Right cardiac atrium (tissue), 5 donors: ENCODE results near the gene GPR141. TPM values are rescaled to one million over a fixed set of nuclear protein-coding genes. Genes with fewer than 3 reads are reported as not detected.

ENCODE experiments used
- ATAC-seq, 2 donors: fragments of 200-7000 bp; cut with Tn5 transposase; one replicate each; pipeline versions ENCODE4 v1.8.0 to v1.9.1; 2020; ENCODE audit warnings: moderate library complexity in 2 of 2, mild to moderate bottlenecking in 1 of 2
- DNase-seq, 3 donors: peaks; one replicate each; pipeline ENCODE4 v3.0.0-alpha.2; 2020
- H3K27ac ChIP-seq: one replicate; pipeline ENCODE4 v1.5.1; 2013; ENCODE audit warnings: mild to moderate bottlenecking, low read length, control low read depth, moderate library complexity
- H3K27me3 ChIP-seq: one replicate; pipeline ENCODE4 v1.6.1; 2013; ENCODE audit not compliant: control insufficient read depth, insufficient read depth
- H3K4me1 ChIP-seq: one replicate; pipeline ENCODE4 v1.6.1; 2013; ENCODE audit warnings: low read length; ENCODE audit not compliant: control insufficient read depth, insufficient read depth
- H3K4me3 ChIP-seq: one replicate; pipeline ENCODE4 v1.5.1; 2013; ENCODE audit warnings: low read length, control low read depth
- H3K9me3 ChIP-seq: one replicate; pipeline ENCODE4 v1.6.1; 2013; ENCODE audit warnings: low read length; ENCODE audit not compliant: control insufficient read depth
- WGBS: extraction: QIAGEN DNeasy Blood & Tissue Kit; methylation state at CpG from one replicate; pipeline ENCODE4 v1.1.7; 2013; 5-methylcytosine and 5-hydroxymethylcytosine counted together
- intact Hi-C, 4 donors: fragments of 100-400 bp; cut with DNase I; formaldehyde crosslinking; loops; one replicate each; pipeline versions ENCODE4 v1.11.0 to v1.14.0; 2022 to 2023
- polyA plus RNA-seq: library from polyadenylated mRNA; stranded (reverse); fragments of 200-250 nt; gene quantifications from one replicate; pipeline ENCODE4 v1.2.3, GENCODE V29; 2013
- total RNA-seq, 4 donors: library from RNA; stranded (reverse); fragmentation: NEBNext Ultra II Directional; extraction: Animal tissue kit (Norgen Biotek cat#: 25700); gene quantifications; one replicate each; pipeline ENCODE4 v1.2.1, GENCODE V29; 2021
- donor health status: healthy with polysubstance abuse.
- donor health status: DM: no; HTN: yes; CAD: no.
- donor health status: DM: no; HTN: no; CAD: no.
- donor health status: DM: no; HTN: yes; CAD: no; lungs with severe emphysema.
- donor health status: DM: yes; HTN: yes; CAD: no.

GPR141 gene
- total and polyA plus RNA-seq, 5 donors = 0.66 to 0.79 TPM; not detected in 3

GRCh38 chr7:37732888-37733287 is 49.3 kb downstream of the GPR141 start:
- intact Hi-C loops = no loop called here
- Histone ChIP-seq H3K4me1 (peaks cover 2% of the 10 kb centered on the region), H3K27me3 (no peaks in the 10 kb centered on the region), H3K27ac (no peak overlapping the region), H3K4me3 (no peak overlapping the region), H3K9me3 (no peaks in the 10 kb centered on the region)
- WGBS = 91% methylated on average over 2 of the region's 2 CpGs
- ATAC-seq = no peak
- DNase-seq = no peak

GRCh38 chr7:37735196-37735595 is 51.6 kb downstream of the GPR141 start:
- H3K9me3 ChIP-seq = no peaks in the 10 kb centered on the region
- no peaks in the 10 kb centered on the region for H3K27me3 ChIP-seq
- intact Hi-C loops = no loop called here
- no peak for ATAC-seq
- H3K4me3 ChIP-seq = no peak overlapping the region
- DNase-seq = no peak
- no peaks in the 10 kb centered on the region for H3K4me1 ChIP-seq
- H3K27ac ChIP-seq = no peak overlapping the region

GRCh38 chr7:37738321-37738720 is 54.8 kb downstream of the GPR141 start:
- ATAC-seq (no peak), DNase-seq (no peak)
- H3K4me1 ChIP-seq = no peaks in the 10 kb centered on the region
- intact Hi-C loops = no loop called here
- H3K4me3 ChIP-seq = no peak overlapping the region
- H3K9me3 ChIP-seq = no peaks in the 10 kb centered on the region
- H3K27me3 ChIP-seq = no peaks in the 10 kb centered on the region
- 47% methylated on average over 1 of the region's 1 CpG for WGBS
- H3K27ac ChIP-seq = no peak overlapping the region

- Histone ChIP-seq H3K27ac (no peak overlapping the region), H3K9me3 (no peaks in the 10 kb centered on the region), H3K4me1 (no peaks in the 10 kb centered on the region), H3K4me3 (no peak overlapping the region), H3K27me3 (no peaks in the 10 kb centered on the region)
- 96% methylated on average over 7 of the region's 7 CpGs for WGBS
- intact Hi-C loops = no loop called here
- ATAC-seq (no peak), DNase-seq (no peak)
Observed at GRCh38 chr7:37740398-37740797, 56.8 kb downstream of the GPR141 start.

- H3K27me3 ChIP-seq = no peaks in the 10 kb centered on the region
- H3K27ac ChIP-seq = no peak overlapping the region
- ATAC-seq = no peak
- intact Hi-C loops = no loop called here
- 45% methylated on average over 2 of the region's 2 CpGs for WGBS
- no peak overlapping the region for H3K4me3 ChIP-seq
- H3K4me1 ChIP-seq = no peaks in the 10 kb centered on the region
- H3K9me3 ChIP-seq = no peaks in the 10 kb centered on the region
- no peak for DNase-seq
Observed at GRCh38 chr7:37741776-37742175, 58.2 kb downstream of the GPR141 start.

GRCh38 chr7:37751096-37751495 is 67.5 kb downstream of the GPR141 start:
- 75% methylated on average over 1 of the region's 1 CpG for WGBS
- ATAC-seq = no peak

GRCh38 chr7:37753398-37754050 is 70.0 kb downstream of the GPR141 start:
- no peak overlapping the region for H3K27ac ChIP-seq
- no peak for DNase-seq
- no peaks in the 10 kb centered on the region for H3K9me3 ChIP-seq
- H3K27me3 ChIP-seq = no peaks in the 10 kb centered on the region
- intact Hi-C loops = no loop called here
- WGBS = 62% methylated on average over 1 of the region's 1 CpG
- H3K4me1 ChIP-seq = peaks cover 4% of the 10 kb centered on the region
- no peak overlapping the region for H3K4me3 ChIP-seq
- no peak for ATAC-seq

More at GRCh38 chr7:37751096-37751495, 67.5 kb downstream of the GPR141 start:
- intact Hi-C loops = no loop called here
- Histone ChIP-seq H3K4me1 (peaks cover 2% of the 10 kb centered on the region), H3K27ac (no peak overlapping the region), H3K9me3 (no peaks in the 10 kb centered on the region), H3K27me3 (no peaks in the 10 kb centered on the region), H3K4me3 (no peak overlapping the region)
- DNase-seq = no peak

GRCh38 chr7:37756797-37757551 is 73.4 kb downstream of the GPR141 start:
- no peaks in the 10 kb centered on the region for H3K27me3 ChIP-seq
- ATAC-seq (peak; percentile 55 to 62), DNase-seq (no peak)
- 59% methylated on average over 5 of the region's 5 CpGs for WGBS
- no peaks in the 10 kb centered on the region for H3K9me3 ChIP-seq
- no peak overlapping the region for H3K27ac ChIP-seq
- H3K4me3 ChIP-seq = no peak overlapping the region
- intact Hi-C loops = no loop called here
- peaks cover 4% of the 10 kb centered on the region for H3K4me1 ChIP-seq

GRCh38 chr7:37757563-37757962 is 74.0 kb downstream of the GPR141 start:
- Histone ChIP-seq H3K4me1 (peaks cover 4% of the 10 kb centered on the region), H3K27ac (no peak overlapping the region), H3K4me3 (no peak overlapping the region), H3K27me3 (no peaks in the 10 kb centered on the region), H3K9me3 (no peaks in the 10 kb centered on the region)
- intact Hi-C loops = no loop called here
- WGBS = 68% methylated on average over 3 of the region's 3 CpGs
- no peak for DNase-seq
- ATAC-seq = no peak

GRCh38 chr7:37758501-37759045 is 75.0 kb downstream of the GPR141 start:
- Histone ChIP-seq H3K4me3 (no peak overlapping the region), H3K9me3 (no peaks in the 10 kb centered on the region), H3K4me1 (peaks cover 2% of the 10 kb centered on the region), H3K27ac (no peak overlapping the region), H3K27me3 (no peaks in the 10 kb centered on the region)
- 70% methylated on average over 3 of the region's 3 CpGs for WGBS
- intact Hi-C loops = no loop called here
- ATAC-seq (no peak), DNase-seq (no peak)

- DNase-seq (peak in 1 of 3 donors; percentile 35), ATAC-seq (no peak)
- H3K9me3 ChIP-seq = no peaks in the 10 kb centered on the region
- WGBS = 72% methylated on average over 5 of the region's 5 CpGs
- intact Hi-C loops = no loop called here
- no peak overlapping the region for H3K27ac ChIP-seq
- H3K27me3 ChIP-seq = no peaks in the 10 kb centered on the region
- peaks cover 2% of the 10 kb centered on the region for H3K4me1 ChIP-seq
- no peak overlapping the region for H3K4me3 ChIP-seq
Observed at GRCh38 chr7:37759526-37759925, 76.0 kb downstream of the GPR141 start.
